ENCODE data around the gene SBF2. TPM values are rescaled to one million over a fixed set of nuclear protein-coding genes. Genes with fewer than 3 reads are reported as not detected.

SBF2 gene
- total and polyA plus RNA-seq, 4 experiments from 2014 or later = 0.50 to 15.4 (median 10.2) TPM

DNA sequence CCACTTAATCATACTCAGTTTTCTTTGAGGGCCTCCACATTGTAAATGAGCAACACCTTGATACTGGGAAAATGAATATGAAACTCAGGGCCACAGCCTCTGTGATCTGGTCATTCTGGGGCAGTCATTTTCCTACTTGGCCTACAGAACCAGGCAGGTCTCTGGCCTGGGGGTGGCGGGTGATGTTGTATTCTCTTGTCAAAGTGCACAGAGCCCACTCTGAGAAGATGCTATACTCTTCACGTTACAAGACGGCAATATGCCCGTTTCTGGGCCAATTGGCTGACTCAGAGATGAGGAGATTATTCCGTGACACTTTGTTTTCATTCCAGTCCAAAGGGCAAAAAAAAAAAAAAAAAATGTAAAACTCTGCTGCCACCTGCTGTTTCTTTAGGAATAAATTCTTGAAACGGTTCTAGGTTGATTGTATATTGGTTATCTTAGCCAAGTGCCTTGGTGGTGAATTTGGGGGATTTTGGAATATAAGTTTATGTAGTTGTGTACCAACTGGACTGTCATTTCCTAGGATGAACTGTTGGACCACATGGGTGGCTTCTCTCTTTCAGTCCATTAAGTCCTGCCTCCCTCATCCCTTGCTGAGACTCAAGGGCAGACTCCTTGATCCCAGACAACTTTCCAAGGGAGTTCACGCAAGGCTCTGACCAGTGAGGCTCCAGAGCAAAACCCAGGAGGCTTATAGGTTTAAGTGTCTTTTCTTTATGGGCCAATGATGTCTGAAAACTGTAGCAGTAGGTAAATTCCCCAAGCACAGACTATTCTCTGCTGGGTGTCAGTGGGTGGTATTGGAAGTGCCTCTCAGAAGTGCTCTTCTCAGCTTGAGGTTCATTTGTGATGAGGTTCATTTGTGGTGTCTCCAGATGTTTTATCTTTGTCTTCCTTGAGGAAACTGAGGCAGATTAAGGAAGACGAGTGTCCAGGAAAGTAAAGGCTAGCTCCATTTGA lies 29.1 kb upstream of the SBF2 start:
- H3K4me3 ChIP-seq (ENCODE audit: low read length in 2 of 2) = no peak overlapping the region
- ChIA-PET CTCF (ENCODE audit: partially characterized antibody) (interaction anchor here (1.0 to 8.2 kb wide), 13 partner anchors 12 to 788 kb away, joined by 3 to 82 read pairs (median 5); partner anchors contain the start of gene ADM), POLR2A (ENCODE audit: partially characterized antibody) (no interaction called here)
- peak overlapping the region in 3 of 7 donors; percentile 46 to 76 (median 64) for H3K27ac Mint-ChIP-seq
- no peaks in the 10 kb centered on the region for H3K9me3 ChIP-seq (ENCODE audit: control insufficient read depth in 1 of 2, low read length in 2 of 2)
- H3K27me3 ChIP-seq (ENCODE audit: insufficient read depth, low read length) = peaks cover 4% of the 10 kb centered on the region
- H3K27me3 Mint-ChIP-seq = peaks cover 8 to 15% of the 10 kb centered on the region in 2 donors
- H3K36me3 Mint-ChIP-seq = no peaks in the 10 kb centered on the region
- DNase-seq = peak; percentile 48 to 81 (median 50)
- no peaks in the 10 kb centered on the region for H3K36me3 ChIP-seq (ENCODE audit: insufficient read depth, low read length)
- H3K9me3 Mint-ChIP-seq = no peaks in the 10 kb centered on the region
- peaks cover 5% of the 10 kb centered on the region for H3K4me1 ChIP-seq (ENCODE audit: insufficient read depth, low read length)
- H3K4me3 Mint-ChIP-seq = peak overlapping the region in 2 of 8 donors; percentile 3 to 18
- H3K27ac ChIP-seq (ENCODE audit: low read depth, low read length) = no peak overlapping the region
- intact Hi-C loops (cut with micrococcal nuclease) = loop anchor here (1.0 to 5.0 kb wide), 7 partner anchors 16 to 788 kb away; no protein-coding TSS in a partner anchor
- peaks cover 0 to 2% (median under 1%) of the 10 kb centered on the region in 4 donors for H3K4me1 Mint-ChIP-seq

DNA sequence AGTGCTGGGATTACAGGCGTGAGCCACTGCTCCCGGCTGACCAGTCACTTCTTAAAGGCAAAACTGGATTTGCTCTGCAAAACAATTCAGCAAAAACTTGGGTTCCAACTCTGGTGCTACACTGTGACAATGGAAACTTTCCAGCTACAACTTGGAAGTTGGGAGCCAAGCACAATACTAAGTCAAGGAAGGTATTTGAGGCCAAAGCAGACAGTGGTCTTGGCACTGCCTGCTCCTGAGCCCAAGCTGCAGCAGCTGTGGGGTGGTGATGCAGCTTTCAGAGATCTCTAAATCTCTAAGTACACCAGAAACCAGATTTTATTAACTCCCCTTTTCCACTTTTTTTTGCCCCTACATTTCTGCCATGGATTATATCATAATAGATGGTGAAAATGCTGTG lies 28.4 kb upstream of the SBF2 start:
- no peaks in the 10 kb centered on the region for H3K9me3 ChIP-seq (ENCODE audit: control insufficient read depth in 1 of 2, low read length in 2 of 2)
- intact Hi-C loops (cut with micrococcal nuclease) = loop anchor here (5.0 kb wide), 1 partner anchor 350 kb away; no protein-coding TSS in a partner anchor
- H3K27me3 Mint-ChIP-seq = peaks cover 8 to 17% of the 10 kb centered on the region in 2 donors
- H3K4me1 ChIP-seq (ENCODE audit: insufficient read depth, low read length) = peaks cover 5% of the 10 kb centered on the region
- H3K9me3 Mint-ChIP-seq = no peaks in the 10 kb centered on the region
- H3K36me3 ChIP-seq (ENCODE audit: insufficient read depth, low read length) = no peaks in the 10 kb centered on the region
- H3K4me3 Mint-ChIP-seq = peak overlapping the region in 1 of 8 donors; percentile 18
- H3K4me1 Mint-ChIP-seq = peaks cover 0 to 2% (median under 1%) of the 10 kb centered on the region in 4 donors
- ChIA-PET POLR2A (ENCODE audit: partially characterized antibody) (no interaction called here), CTCF (ENCODE audit: partially characterized antibody) (interaction anchor here (1.0 to 8.2 kb wide), 6 partner anchors 16 to 564 kb away, joined by 3 to 82 read pairs (median 4); partner anchors contain the start of gene ADM)
- H3K4me3 ChIP-seq (ENCODE audit: low read length in 2 of 2) = no peak overlapping the region
- H3K36me3 Mint-ChIP-seq = no peaks in the 10 kb centered on the region
- H3K27me3 ChIP-seq (ENCODE audit: insufficient read depth, low read length) = peaks cover 4% of the 10 kb centered on the region
- H3K27ac Mint-ChIP-seq = peak overlapping the region in 3 of 7 donors; percentile 46 to 76 (median 64)
- H3K27ac ChIP-seq (ENCODE audit: low read depth, low read length) = no peak overlapping the region
- DNase-seq = no peak

DNA sequence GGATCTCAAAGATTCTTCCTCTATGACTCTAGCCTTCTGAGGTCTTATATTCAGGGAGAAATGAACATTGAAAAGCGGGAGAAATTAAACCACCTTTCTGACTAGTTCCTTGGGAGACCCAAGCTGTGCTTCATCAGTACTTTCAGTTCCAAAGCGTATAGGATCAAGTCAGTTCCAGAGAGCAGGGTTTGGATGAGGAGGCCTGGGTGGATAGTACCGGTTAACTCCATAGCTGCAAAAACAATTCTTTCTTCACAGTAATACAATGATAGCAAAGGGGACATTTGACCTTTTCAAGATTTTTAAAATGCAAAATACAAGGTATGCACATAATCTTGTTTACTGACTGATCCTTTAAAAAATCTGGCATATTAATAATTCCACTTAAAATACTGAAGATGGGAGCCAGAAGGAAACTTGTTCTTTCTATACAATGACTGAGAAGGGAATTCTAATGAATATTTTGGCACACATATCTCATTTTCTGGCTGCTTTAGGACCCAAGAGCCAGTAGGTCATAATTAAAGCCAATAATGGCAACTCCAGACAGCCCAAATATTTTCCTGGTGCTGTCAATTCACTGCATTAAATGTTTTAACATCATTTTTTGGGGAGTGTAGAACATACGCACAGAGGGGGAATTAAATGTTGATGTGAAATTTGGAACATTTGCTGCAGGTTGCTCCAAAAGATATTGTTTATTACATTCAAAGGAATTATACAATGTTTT lies 26.9 kb upstream of the SBF2 start:
- Histone ChIP-seq H3K9me3 (ENCODE audit: control insufficient read depth in 1 of 2, low read length in 2 of 2) (no peaks in the 10 kb centered on the region), H3K27ac (ENCODE audit: low read depth, low read length) (no peak overlapping the region), H3K27me3 (ENCODE audit: insufficient read depth, low read length) (peaks cover 4% of the 10 kb centered on the region), H3K4me3 (ENCODE audit: low read length in 2 of 2) (no peak overlapping the region), H3K36me3 (ENCODE audit: insufficient read depth, low read length) (no peaks in the 10 kb centered on the region), H3K4me1 (ENCODE audit: insufficient read depth, low read length) (peaks cover 5% of the 10 kb centered on the region)
- peaks cover 0 to 2% (median under 1%) of the 10 kb centered on the region in 4 donors for H3K4me1 Mint-ChIP-seq
- ChIA-PET CTCF (ENCODE audit: partially characterized antibody) (interaction anchor here (1.0 to 8.2 kb wide), 6 partner anchors 14 to 815 kb away, joined by 3 to 82 read pairs (median 4); partner anchors contain the start of gene ADM), POLR2A (ENCODE audit: partially characterized antibody) (no interaction called here)
- intact Hi-C loops (cut with micrococcal nuclease) = loop anchor here (5.0 kb wide), 1 partner anchor 349 kb away; no protein-coding TSS in a partner anchor
- no peak overlapping the region for H3K27ac Mint-ChIP-seq
- H3K4me3 Mint-ChIP-seq = no peak overlapping the region
- no peak for DNase-seq
- peaks cover 11 to 22% of the 10 kb centered on the region in 2 donors for H3K27me3 Mint-ChIP-seq
- no peaks in the 10 kb centered on the region for H3K9me3 Mint-ChIP-seq
- no peaks in the 10 kb centered on the region for H3K36me3 Mint-ChIP-seq

DNA sequence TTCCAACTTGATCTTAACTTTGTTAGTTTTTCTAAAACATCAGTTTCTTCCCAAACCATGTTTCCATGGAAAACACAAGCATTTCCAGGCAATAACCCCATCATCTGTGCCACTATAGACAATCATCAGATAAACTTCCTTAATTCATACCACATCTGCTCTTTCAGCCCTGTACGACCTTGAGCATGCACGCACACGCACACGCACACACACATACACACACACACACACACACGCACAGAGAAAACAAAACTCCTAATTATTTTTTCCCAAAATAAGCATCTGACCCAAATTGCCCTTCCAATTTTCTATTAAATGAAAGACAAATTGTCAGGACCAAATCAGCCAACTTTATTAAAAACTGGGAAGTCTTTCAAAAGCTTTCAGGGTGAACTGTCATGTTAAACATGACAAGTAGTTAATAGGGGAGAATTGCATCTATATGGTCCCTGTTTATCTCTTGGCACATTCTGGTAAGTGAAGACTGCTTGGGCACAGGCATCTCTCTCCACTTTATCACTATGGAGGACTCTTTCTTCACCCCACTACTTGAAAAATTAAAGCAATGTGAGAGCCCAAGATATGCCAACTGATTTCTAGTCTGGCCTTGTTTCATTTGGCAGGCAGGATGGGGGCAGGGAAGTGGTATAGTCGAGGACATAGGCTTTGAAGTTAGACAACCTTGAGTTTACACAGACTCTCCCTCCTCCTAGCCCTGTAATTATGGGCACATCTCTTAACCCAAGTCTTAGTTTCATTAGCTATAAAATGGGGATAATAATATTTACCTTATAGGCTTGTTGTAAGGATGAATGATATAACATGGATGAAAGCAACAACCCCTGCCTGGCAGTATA lies 25.9 kb upstream of the SBF2 start:
- intact Hi-C loops (cut with micrococcal nuclease) = loop anchor here (5.0 kb wide), 1 partner anchor 348 kb away; no protein-coding TSS in a partner anchor
- POLR2A ChIA-PET (ENCODE audit: partially characterized antibody) = interaction anchor here (0.6 kb wide), 1 partner anchor 12 kb away, joined by 3 read pairs; no protein-coding TSS in a partner anchor

DNA sequence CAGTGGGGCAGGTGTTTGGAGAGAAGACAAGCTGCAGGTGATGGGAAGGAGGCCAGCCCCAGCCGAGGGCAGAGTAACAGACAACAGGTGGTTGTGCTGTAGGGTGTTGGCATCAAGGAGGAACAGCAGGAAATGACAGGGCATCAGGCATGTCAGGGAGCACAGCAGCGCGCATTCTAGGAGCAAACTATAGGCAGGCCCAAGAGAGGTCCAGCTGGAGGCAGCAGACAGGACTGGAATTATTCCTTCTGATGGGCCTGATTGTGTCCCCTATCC lies 24.4 kb upstream of the SBF2 start:
- peaks cover 0 to 2% (median under 1%) of the 10 kb centered on the region in 4 donors for H3K4me1 Mint-ChIP-seq
- H3K27me3 ChIP-seq (ENCODE audit: insufficient read depth, low read length) = no peaks in the 10 kb centered on the region
- no peak overlapping the region for H3K4me3 Mint-ChIP-seq
- intact Hi-C loops (cut with micrococcal nuclease) = no loop called here
- DNase-seq = no peak
- POLR2A ChIA-PET (ENCODE audit: partially characterized antibody) = no interaction called here
- H3K27ac ChIP-seq (ENCODE audit: low read depth, low read length) = no peak overlapping the region
- H3K4me1 ChIP-seq (ENCODE audit: insufficient read depth, low read length) = peaks cover 5% of the 10 kb centered on the region
- H3K27ac Mint-ChIP-seq = no peak overlapping the region
- H3K27me3 Mint-ChIP-seq = peaks cover 6 to 17% of the 10 kb centered on the region in 2 donors
- no peaks in the 10 kb centered on the region for H3K9me3 ChIP-seq (ENCODE audit: control insufficient read depth in 1 of 2, low read length in 2 of 2)
- CTCF ChIA-PET (ENCODE audit: partially characterized antibody) = interaction anchor here (1.0 to 1.2 kb wide), 4 partner anchors 11 to 784 kb away, joined by 3 to 4 read pairs (median 4); partner anchors contain the start of gene ADM
- H3K36me3 ChIP-seq (ENCODE audit: insufficient read depth, low read length) = no peaks in the 10 kb centered on the region
- no peak overlapping the region for H3K4me3 ChIP-seq (ENCODE audit: low read length in 2 of 2)
- no peaks in the 10 kb centered on the region for H3K36me3 Mint-ChIP-seq
- H3K9me3 Mint-ChIP-seq = no peaks in the 10 kb centered on the region

More for the DNA sequence above, 25.9 kb upstream of the SBF2 start:
- CTCF ChIA-PET (ENCODE audit: partially characterized antibody) = interaction anchor here (1.0 to 8.2 kb wide), 3 partner anchors 13 to 814 kb away, joined by 3 to 82 read pairs (median 5); partner anchors contain the start of gene ADM
- Histone ChIP-seq H3K4me1 (ENCODE audit: insufficient read depth, low read length) (peaks cover 5% of the 10 kb centered on the region), H3K36me3 (ENCODE audit: insufficient read depth, low read length) (no peaks in the 10 kb centered on the region), H3K9me3 (ENCODE audit: control insufficient read depth in 1 of 2, low read length in 2 of 2) (no peaks in the 10 kb centered on the region), H3K4me3 (ENCODE audit: low read length in 2 of 2) (no peak overlapping the region), H3K27me3 (ENCODE audit: insufficient read depth, low read length) (peaks cover 4% of the 10 kb centered on the region), H3K27ac (ENCODE audit: low read depth, low read length) (no peak overlapping the region)
- H3K4me1 Mint-ChIP-seq = peaks cover 0 to 2% (median under 1%) of the 10 kb centered on the region in 4 donors
- no peaks in the 10 kb centered on the region for H3K36me3 Mint-ChIP-seq
- no peaks in the 10 kb centered on the region for H3K9me3 Mint-ChIP-seq
- DNase-seq = no peak
- H3K27me3 Mint-ChIP-seq = peaks cover 10 to 21% of the 10 kb centered on the region in 2 donors
- H3K4me3 Mint-ChIP-seq = no peak overlapping the region
- H3K27ac Mint-ChIP-seq = no peak overlapping the region

DNA sequence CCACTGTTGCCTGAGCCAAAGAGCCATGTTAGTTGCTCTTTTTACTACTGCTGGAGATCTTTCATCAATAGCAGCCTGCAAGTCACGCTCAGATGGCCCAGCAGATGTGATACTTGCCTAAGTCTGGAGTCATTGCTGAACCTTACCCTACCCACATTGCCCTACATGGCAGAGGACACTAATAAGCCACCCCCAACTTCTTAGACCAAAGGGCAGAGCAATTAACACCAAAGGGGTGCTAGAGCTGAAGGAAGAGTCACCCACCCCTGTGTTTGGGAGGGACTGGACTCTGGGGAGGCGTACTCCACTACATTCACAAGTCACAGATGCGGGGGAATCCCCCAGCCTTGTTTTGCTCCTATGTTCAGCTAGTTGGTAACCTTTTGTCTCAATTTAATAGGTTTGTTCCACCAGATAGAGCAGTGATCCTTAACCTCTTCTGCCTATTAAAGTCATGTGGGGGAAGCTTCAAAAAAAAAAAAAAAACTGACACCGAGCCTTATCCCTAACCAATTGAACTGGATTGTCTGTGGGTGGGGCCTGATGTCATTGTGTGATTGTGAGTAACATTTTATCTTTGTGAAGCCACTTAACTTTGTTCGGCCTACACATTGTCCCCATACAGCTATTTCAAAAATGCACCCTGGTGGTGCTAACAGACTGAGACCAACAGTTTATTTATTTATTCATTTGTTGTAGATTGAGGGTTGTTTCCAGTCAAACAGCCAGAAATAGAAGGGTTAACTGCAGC lies 23.9 kb upstream of the SBF2 start:
- Histone ChIP-seq H3K36me3 (ENCODE audit: insufficient read depth, low read length) (no peaks in the 10 kb centered on the region), H3K9me3 (ENCODE audit: control insufficient read depth in 1 of 2, low read length in 2 of 2) (no peaks in the 10 kb centered on the region), H3K4me1 (ENCODE audit: insufficient read depth, low read length) (peaks cover 5% of the 10 kb centered on the region), H3K27ac (ENCODE audit: low read depth, low read length) (no peak overlapping the region), H3K27me3 (ENCODE audit: insufficient read depth, low read length) (no peaks in the 10 kb centered on the region), H3K4me3 (ENCODE audit: low read length in 2 of 2) (no peak overlapping the region)
- DNase-seq = no peak
- Mint-ChIP-seq H3K27me3 (peaks cover 5 to 16% of the 10 kb centered on the region in 2 donors), H3K9me3 (no peaks in the 10 kb centered on the region), H3K4me3 (no peak overlapping the region), H3K4me1 (peaks cover 0 to 2% (median under 1%) of the 10 kb centered on the region in 4 donors), H3K36me3 (no peaks in the 10 kb centered on the region), H3K27ac (no peak overlapping the region)
- POLR2A ChIA-PET (ENCODE audit: partially characterized antibody) = no interaction called here
- intact Hi-C loops (cut with micrococcal nuclease) = no loop called here
- CTCF ChIA-PET (ENCODE audit: partially characterized antibody) = interaction anchor here (1.0 to 1.2 kb wide), 5 partner anchors 11 to 783 kb away, joined by 3 to 4 read pairs (median 4); partner anchors contain the start of gene ADM
